ENCODE data around the gene GNAL. TPM values are rescaled to one million over a fixed set of nuclear protein-coding genes. Genes with fewer than 3 reads are reported as not detected.

GNAL gene
- total RNA-seq, 1 donor from 2014 or later, result 9.7 TPM

GRCh38 chr18:11901826-11902438 is 212.9 kb downstream of the GNAL start:
- no peaks in the 10 kb centered on the region for H3K4me1 Mint-ChIP-seq (ENCODE audit: unreplicated experiment)
- no peak overlapping the region for H3K27ac Mint-ChIP-seq (ENCODE audit: unreplicated experiment)
- no peak for TF ChIP-seq CTCF (IDR thresholded peaks at IDR 0.05; ENCODE audit: unreplicated experiment)
- DNase-seq (ENCODE audit: low spot score), result no peak
- H3K36me3 Mint-ChIP-seq (ENCODE audit: low read depth, unreplicated experiment), result peaks cover 9% of the 10 kb centered on the region
- no peaks in the 10 kb centered on the region for H3K9me3 Mint-ChIP-seq (ENCODE audit: unreplicated experiment)
- H3K4me3 Mint-ChIP-seq (ENCODE audit: unreplicated experiment), result peak overlapping the region; percentile 63
- H3K27me3 Mint-ChIP-seq (ENCODE audit: unreplicated experiment), result peaks cover 5% of the 10 kb centered on the region

GRCh38 chr18:11902522-11903292 is 213.6 kb downstream of the GNAL start:
- no peak overlapping the region for H3K4me3 Mint-ChIP-seq (ENCODE audit: unreplicated experiment)
- DNase-seq (ENCODE audit: low spot score), result no peak
- no peaks in the 10 kb centered on the region for H3K4me1 Mint-ChIP-seq (ENCODE audit: unreplicated experiment)
- peaks cover 5% of the 10 kb centered on the region for H3K27me3 Mint-ChIP-seq (ENCODE audit: unreplicated experiment)
- no peak for TF ChIP-seq CTCF (IDR thresholded peaks at IDR 0.05; ENCODE audit: unreplicated experiment)
- H3K27ac Mint-ChIP-seq (ENCODE audit: unreplicated experiment), result no peak overlapping the region
- H3K9me3 Mint-ChIP-seq (ENCODE audit: unreplicated experiment), result no peaks in the 10 kb centered on the region
- H3K36me3 Mint-ChIP-seq (ENCODE audit: low read depth, unreplicated experiment), result peaks cover 9% of the 10 kb centered on the region

- H3K4me1 Mint-ChIP-seq (ENCODE audit: unreplicated experiment), result peaks cover 9% of the 10 kb centered on the region
- no peak overlapping the region for H3K27ac Mint-ChIP-seq (ENCODE audit: unreplicated experiment)
- peaks cover 10% of the 10 kb centered on the region for H3K36me3 Mint-ChIP-seq (ENCODE audit: low read depth, unreplicated experiment)
- no peak for DNase-seq (ENCODE audit: low spot score)
- H3K27me3 Mint-ChIP-seq (ENCODE audit: unreplicated experiment), result peaks cover 11% of the 10 kb centered on the region
- no peak overlapping the region for H3K4me3 Mint-ChIP-seq (ENCODE audit: unreplicated experiment)
- no peak for TF ChIP-seq CTCF (IDR thresholded peaks at IDR 0.05; ENCODE audit: unreplicated experiment)
- H3K9me3 Mint-ChIP-seq (ENCODE audit: unreplicated experiment), result no peaks in the 10 kb centered on the region
These were observed 216.5 kb downstream of the GNAL start for GRCh38 chr18:11905613-11906012.

GRCh38 chr18:11906176-11906575 is 217.1 kb downstream of the GNAL start:
- H3K9me3 Mint-ChIP-seq (ENCODE audit: unreplicated experiment), result no peaks in the 10 kb centered on the region
- peaks cover 10% of the 10 kb centered on the region for H3K36me3 Mint-ChIP-seq (ENCODE audit: low read depth, unreplicated experiment)
- H3K27me3 Mint-ChIP-seq (ENCODE audit: unreplicated experiment), result peaks cover 11% of the 10 kb centered on the region
- no peak overlapping the region for H3K27ac Mint-ChIP-seq (ENCODE audit: unreplicated experiment)
- H3K4me1 Mint-ChIP-seq (ENCODE audit: unreplicated experiment), result peaks cover 9% of the 10 kb centered on the region
- H3K4me3 Mint-ChIP-seq (ENCODE audit: unreplicated experiment), result no peak overlapping the region
- no peak for DNase-seq (ENCODE audit: low spot score)
- no peak for TF ChIP-seq CTCF (IDR thresholded peaks at IDR 0.05; ENCODE audit: unreplicated experiment)

Data from endothelial cell (in vitro differentiated cells).